Measurements from ENCODE around the gene SFXN1.

The SFXN1 gene

GRCh38 chr5:175508896-175509295 is 30.5 kb downstream of the SFXN1 start:
- no peaks in the 10 kb centered on the region for H3K27me3 ChIP-seq
- H3K9me3 ChIP-seq = no peaks in the 10 kb centered on the region
- no peak overlapping the region for H3K4me3 ChIP-seq
- no peak for TF ChIP-seq CTCF (IDR thresholded peaks at IDR 0.05)
- DNase-seq = no peak
- no peaks in the 10 kb centered on the region for H3K4me1 ChIP-seq
- intact Hi-C loops (cut with DNase I; ENCODE audit: low total_unique reads) = no loop called here
- H3K27ac ChIP-seq = no peak overlapping the region
- peaks cover 45 to 56% (median 48%) of the 10 kb centered on the region in 3 donors for H3K36me3 ChIP-seq

GRCh38 chr5:175513297-175513696 is 34.9 kb downstream of the SFXN1 start:
- TF ChIP-seq CTCF (IDR thresholded peaks at IDR 0.05) = no peak
- no peak for DNase-seq
- H3K36me3 ChIP-seq = peaks cover 85 to 97% (median 88%) of the 10 kb centered on the region in 3 donors
- H3K4me3 ChIP-seq = no peak overlapping the region
- H3K9me3 ChIP-seq = no peaks in the 10 kb centered on the region
- H3K27ac ChIP-seq = no peak overlapping the region
- intact Hi-C loops (cut with DNase I; ENCODE audit: low total_unique reads) = no loop called here
- H3K27me3 ChIP-seq = no peaks in the 10 kb centered on the region
- H3K4me1 ChIP-seq = no peaks in the 10 kb centered on the region

DNA sequence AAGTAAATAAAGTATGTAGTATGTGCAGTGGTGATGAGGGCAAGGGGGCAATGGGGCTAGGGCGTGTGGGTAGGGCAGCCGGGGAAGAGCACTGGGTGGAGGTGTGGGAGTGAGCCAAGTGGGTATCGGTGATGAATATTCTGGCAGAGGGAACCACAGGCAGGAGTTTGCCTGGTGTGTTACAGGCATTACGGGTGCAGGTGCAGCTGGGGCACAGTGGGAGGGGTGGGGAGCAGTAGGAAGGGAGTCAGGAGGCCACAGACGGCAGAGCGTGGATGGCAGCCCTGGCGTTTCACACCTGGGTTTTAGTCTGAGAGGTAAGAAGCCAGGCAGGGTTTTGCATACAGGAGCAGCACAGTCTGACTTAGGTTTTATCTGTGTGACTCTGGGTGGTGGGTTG is 35.4 kb downstream of the SFXN1 start:
- TF ChIP-seq CTCF (IDR thresholded peaks at IDR 0.05) = no peak
- no peak for DNase-seq
- Histone ChIP-seq H3K36me3 (peaks cover 89 to 97% (median 92%) of the 10 kb centered on the region in 3 donors), H3K4me1 (no peaks in the 10 kb centered on the region), H3K27me3 (no peaks in the 10 kb centered on the region), H3K4me3 (no peak overlapping the region), H3K9me3 (no peaks in the 10 kb centered on the region), H3K27ac (no peak overlapping the region)
- intact Hi-C loops (cut with DNase I; ENCODE audit: low total_unique reads) = no loop called here

- Histone ChIP-seq H3K4me1 (no peaks in the 10 kb centered on the region), H3K27me3 (no peaks in the 10 kb centered on the region), H3K4me3 (no peak overlapping the region), H3K9me3 (no peaks in the 10 kb centered on the region), H3K36me3 (peaks cover 82 to 90% (median 88%) of the 10 kb centered on the region in 3 donors), H3K27ac (no peak overlapping the region)
- no peak for DNase-seq
- intact Hi-C loops (cut with DNase I; ENCODE audit: low total_unique reads) = no loop called here
- no peak for TF ChIP-seq CTCF (IDR thresholded peaks at IDR 0.05)
Measured at GRCh38 chr5:175516933-175517823, 38.8 kb downstream of the SFXN1 start.

DNA sequence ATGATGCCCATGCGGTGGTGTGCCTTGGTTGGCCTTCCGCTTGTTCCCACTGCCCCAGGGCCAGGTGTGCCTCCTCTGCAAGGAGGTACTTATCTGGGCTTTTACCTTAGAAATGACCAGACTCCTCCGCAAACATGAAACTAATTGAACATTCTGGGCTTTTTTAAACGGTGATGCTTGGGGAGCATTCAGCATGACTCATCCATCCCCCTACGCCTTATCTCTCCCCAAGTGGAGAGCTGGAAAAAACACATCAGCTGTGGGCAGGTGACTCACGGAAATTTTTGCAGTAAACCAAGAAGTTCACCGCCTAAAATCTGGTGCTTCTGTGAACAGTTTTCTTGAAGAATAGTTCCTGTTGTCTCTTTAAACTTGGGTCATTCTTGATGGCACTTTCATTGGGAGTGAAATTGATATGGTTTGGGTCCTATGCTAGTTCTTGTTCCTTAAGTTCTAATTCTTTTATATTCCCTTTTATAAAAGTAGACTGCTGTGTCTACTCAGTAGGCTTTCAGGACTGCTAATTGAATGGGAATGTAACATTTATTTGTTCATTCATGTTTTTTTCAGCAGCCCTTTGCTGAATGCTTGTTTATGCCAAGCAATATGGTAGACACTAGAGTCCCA is 39.6 kb downstream of the SFXN1 start:
- H3K4me1 ChIP-seq = no peaks in the 10 kb centered on the region
- no peak for DNase-seq
- H3K4me3 ChIP-seq = no peak overlapping the region
- intact Hi-C loops (cut with DNase I; ENCODE audit: low total_unique reads) = no loop called here
- H3K27ac ChIP-seq = no peak overlapping the region
- no peak for TF ChIP-seq CTCF (IDR thresholded peaks at IDR 0.05)
- peaks cover 82 to 92% (median 88%) of the 10 kb centered on the region in 3 donors for H3K36me3 ChIP-seq
- no peaks in the 10 kb centered on the region for H3K27me3 ChIP-seq
- H3K9me3 ChIP-seq = no peaks in the 10 kb centered on the region
